ENCODE measurements around the gene VWCE.

DNA sequence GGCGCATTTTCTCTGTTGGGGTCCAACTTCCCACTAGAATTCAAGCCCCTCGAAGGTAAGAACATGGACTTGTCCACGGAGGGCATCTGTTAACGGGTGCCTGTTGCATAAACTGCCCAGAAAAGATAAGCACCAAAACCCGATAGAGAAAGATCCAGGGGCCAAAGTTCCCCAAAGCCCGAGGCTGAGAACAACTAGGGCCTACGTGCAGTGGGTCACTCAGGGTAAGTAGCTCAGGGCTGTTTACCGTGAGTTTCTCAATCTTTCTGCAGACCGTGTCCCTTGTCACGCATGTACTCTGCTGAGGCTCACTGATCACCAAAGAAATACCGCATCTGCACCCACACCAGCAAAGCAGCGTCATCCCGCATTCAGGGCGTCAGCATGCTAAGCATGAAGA, 29.8 kb downstream of the VWCE start:
- TF ChIP-seq, protein P1, sequence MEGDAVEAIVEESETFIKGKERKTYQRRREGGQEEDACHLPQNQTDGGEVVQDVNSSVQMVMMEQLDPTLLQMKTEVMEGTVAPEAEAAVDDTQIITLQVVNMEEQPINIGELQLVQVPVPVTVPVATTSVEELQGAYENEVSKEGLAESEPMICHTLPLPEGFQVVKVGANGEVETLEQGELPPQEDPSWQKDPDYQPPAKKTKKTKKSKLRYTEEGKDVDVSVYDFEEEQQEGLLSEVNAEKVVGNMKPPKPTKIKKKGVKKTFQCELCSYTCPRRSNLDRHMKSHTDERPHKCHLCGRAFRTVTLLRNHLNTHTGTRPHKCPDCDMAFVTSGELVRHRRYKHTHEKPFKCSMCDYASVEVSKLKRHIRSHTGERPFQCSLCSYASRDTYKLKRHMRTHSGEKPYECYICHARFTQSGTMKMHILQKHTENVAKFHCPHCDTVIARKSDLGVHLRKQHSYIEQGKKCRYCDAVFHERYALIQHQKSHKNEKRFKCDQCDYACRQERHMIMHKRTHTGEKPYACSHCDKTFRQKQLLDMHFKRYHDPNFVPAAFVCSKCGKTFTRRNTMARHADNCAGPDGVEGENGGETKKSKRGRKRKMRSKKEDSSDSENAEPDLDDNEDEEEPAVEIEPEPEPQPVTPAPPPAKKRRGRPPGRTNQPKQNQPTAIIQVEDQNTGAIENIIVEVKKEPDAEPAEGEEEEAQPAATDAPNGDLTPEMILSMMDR (IDR thresholded peaks at IDR 0.05), result no peak
- no peak for TF ChIP-seq ZFX (IDR thresholded peaks at IDR 0.05; ENCODE audit: borderline replicate concordance)
